ENCODE results near the gene FRMD8. TPM values are rescaled to one million over a fixed set of nuclear protein-coding genes. Genes with fewer than 3 reads are reported as not detected.

The FRMD8 gene
- total RNA-seq, 6 experiments from 2014 or later = 22.4 to 28.5 (median 27.1) TPM

GRCh38 chr11:65400307-65401072 is 14.1 kb downstream of the FRMD8 start:
- H3K27me3 Mint-ChIP-seq (ENCODE audit: insufficient read depth) = peaks cover 1% of the 10 kb centered on the region
- H3K4me1 Mint-ChIP-seq (ENCODE audit: low read depth) = no peaks in the 10 kb centered on the region
- no peaks in the 10 kb centered on the region for H3K9me3 Mint-ChIP-seq
- no peak for TF ChIP-seq CTCF (IDR thresholded peaks at IDR 0.05)
- peaks cover 11% of the 10 kb centered on the region for H3K36me3 Mint-ChIP-seq (ENCODE audit: low read depth)
- no peak for DNase-seq
- no peak overlapping the region for H3K27ac Mint-ChIP-seq
- no peak overlapping the region for H3K4me3 Mint-ChIP-seq

GRCh38 chr11:65401073-65401802 is 14.8 kb downstream of the FRMD8 start:
- Mint-ChIP-seq H3K27ac (no peak overlapping the region), H3K27me3 (ENCODE audit: insufficient read depth) (peaks cover 1% of the 10 kb centered on the region), H3K4me1 (ENCODE audit: low read depth) (no peaks in the 10 kb centered on the region), H3K4me3 (no peak overlapping the region), H3K9me3 (no peaks in the 10 kb centered on the region), H3K36me3 (ENCODE audit: low read depth) (peaks cover 11% of the 10 kb centered on the region)
- no peak for DNase-seq
- TF ChIP-seq CTCF (IDR thresholded peaks at IDR 0.05) = no peak

GRCh38 chr11:65401803-65402248 is 15.4 kb downstream of the FRMD8 start:
- DNase-seq = no peak
- Mint-ChIP-seq H3K36me3 (ENCODE audit: low read depth) (peaks cover 11% of the 10 kb centered on the region), H3K27ac (no peak overlapping the region), H3K4me1 (ENCODE audit: low read depth) (no peaks in the 10 kb centered on the region), H3K9me3 (no peaks in the 10 kb centered on the region), H3K4me3 (no peak overlapping the region), H3K27me3 (ENCODE audit: insufficient read depth) (peaks cover 1% of the 10 kb centered on the region)
- no peak for TF ChIP-seq CTCF (IDR thresholded peaks at IDR 0.05)

- no peak for TF ChIP-seq CTCF (IDR thresholded peaks at IDR 0.05)
- Mint-ChIP-seq H3K9me3 (no peaks in the 10 kb centered on the region), H3K4me1 (ENCODE audit: low read depth) (no peaks in the 10 kb centered on the region), H3K27me3 (ENCODE audit: insufficient read depth) (no peaks in the 10 kb centered on the region; the same call in 1 of the 2 replicates), H3K27ac (no peak overlapping the region), H3K36me3 (ENCODE audit: low read depth) (peaks cover 5% of the 10 kb centered on the region), H3K4me3 (no peak overlapping the region)
- no peak for DNase-seq
These were observed 16.4 kb downstream of the FRMD8 start for GRCh38 chr11:65402790-65403189.

GRCh38 chr11:65403607-65404121 is 17.2 kb downstream of the FRMD8 start:
- H3K9me3 Mint-ChIP-seq = no peaks in the 10 kb centered on the region
- no peaks in the 10 kb centered on the region for H3K4me1 Mint-ChIP-seq (ENCODE audit: low read depth)
- no peak overlapping the region for H3K27ac Mint-ChIP-seq
- no peak for DNase-seq
- H3K27me3 Mint-ChIP-seq (ENCODE audit: insufficient read depth) = no peaks in the 10 kb centered on the region; the same call in 1 of the 2 replicates
- no peak for TF ChIP-seq CTCF (IDR thresholded peaks at IDR 0.05)
- no peak overlapping the region for H3K4me3 Mint-ChIP-seq
- H3K36me3 Mint-ChIP-seq (ENCODE audit: low read depth) = peaks cover 7% of the 10 kb centered on the region

All from HFFc6 (cell line).